ENCODE results near the gene WNK3.
A peak's percentile ranks its signal among the peaks of the same experiment; 100 is the strongest.

WNK3 gene

GRCh38 chrX:54238588-54238987, 119.3 kb downstream of the WNK3 start:
- DNase-seq (ENCODE audit: low spot score) = no peak

GRCh38 chrX:54237014-54237413, 120.8 kb downstream of the WNK3 start:
- DNase-seq (ENCODE audit: low spot score) = no peak

DNA sequence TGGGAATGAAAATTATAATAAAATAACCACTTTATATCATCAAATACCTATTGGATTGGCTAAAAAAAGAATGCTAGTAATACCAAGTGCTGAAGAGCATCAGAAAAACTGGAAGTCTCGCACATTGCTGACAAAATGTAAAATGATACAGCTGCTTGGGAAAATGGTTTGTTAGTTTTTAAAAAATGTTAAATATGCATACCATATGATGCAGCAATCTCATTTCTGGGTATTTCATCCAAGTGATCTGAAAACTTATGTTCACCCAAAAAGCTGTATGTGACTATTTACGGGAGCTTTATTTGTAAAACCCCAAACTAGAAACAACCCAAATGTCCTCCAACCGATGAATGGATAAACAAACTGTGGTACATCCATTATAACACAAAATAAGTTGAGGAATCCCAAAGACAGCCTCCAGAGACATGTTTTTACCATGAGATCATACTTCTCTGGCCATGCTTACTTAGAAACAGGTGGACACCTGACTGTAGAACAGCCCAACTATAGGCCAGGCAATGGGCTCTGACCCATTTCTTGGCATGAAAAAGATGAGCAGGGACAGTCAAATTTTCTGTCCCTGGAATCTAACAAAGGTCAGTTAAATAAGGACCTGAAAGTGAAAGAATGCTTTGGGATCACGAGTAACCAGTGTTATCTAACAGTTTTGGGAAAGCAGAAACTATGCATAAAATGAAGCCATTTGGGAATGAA, 127.3 kb downstream of the WNK3 start:
- no peak for DNase-seq (ENCODE audit: low spot score)

DNA sequence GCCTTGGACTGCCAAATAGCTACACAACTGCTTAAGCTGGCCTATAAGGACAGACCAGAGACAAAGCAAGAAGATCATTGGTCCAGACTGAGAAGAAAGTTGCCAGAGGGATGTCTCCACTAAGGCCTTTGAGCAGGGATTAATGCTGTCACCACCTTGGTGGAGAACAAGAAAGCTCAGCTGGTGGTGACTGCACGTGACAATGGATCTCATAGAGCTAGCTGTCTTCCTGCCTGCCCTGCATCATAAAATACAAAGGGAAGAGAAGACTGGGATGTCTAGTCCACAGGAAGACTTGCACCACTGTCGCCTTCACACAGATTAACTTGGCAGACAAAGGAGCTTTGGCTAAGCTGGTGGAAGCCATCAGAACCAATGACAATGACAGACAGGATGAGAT, 134.3 kb downstream of the WNK3 start:
- no peak for DNase-seq (ENCODE audit: low spot score)

GRCh38 chrX:54213603-54214002, 144.2 kb downstream of the WNK3 start:
- DNase-seq (ENCODE audit: low spot score) = no peak

- DNase-seq (ENCODE audit: low spot score) = no peak
Measured at GRCh38 chrX:54208531-54208930, 149.3 kb downstream of the WNK3 start.

DNA sequence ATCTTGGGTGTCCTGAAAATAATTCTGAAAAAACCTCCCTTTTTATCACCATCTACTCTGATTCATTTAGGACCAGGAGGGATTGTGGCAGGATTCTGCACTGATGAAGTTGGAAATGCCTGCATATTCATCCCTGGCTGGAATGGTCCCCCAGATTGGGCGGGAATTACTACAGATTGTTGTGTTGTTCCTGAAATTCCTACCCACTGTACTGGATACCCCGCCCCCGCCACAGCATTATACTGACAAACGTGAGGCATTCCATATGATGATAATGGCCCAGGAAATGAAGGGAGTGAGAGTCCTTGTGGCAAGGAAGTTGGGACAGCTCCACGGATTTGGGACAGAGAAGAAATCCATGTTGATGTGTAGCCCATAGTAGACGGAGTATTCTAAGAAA, 159.6 kb downstream of the WNK3 start:
- no peak for DNase-seq (ENCODE audit: low spot score)

- no peak for DNase-seq (ENCODE audit: low spot score)
Measured at GRCh38 chrX:54194982-54195588, 162.8 kb downstream of the WNK3 start.

GRCh38 chrX:54193085-54193821, 164.6 kb downstream of the WNK3 start:
- DNase-seq (ENCODE audit: low spot score) = no peak

- no peak for DNase-seq (ENCODE audit: low spot score)
Measured at GRCh38 chrX:54184474-54184873, 173.4 kb downstream of the WNK3 start.

- DNase-seq (ENCODE audit: low spot score) = peak; percentile 63
Measured at GRCh38 chrX:54182864-54183613, 174.8 kb downstream of the WNK3 start, which contains the start of gene FAM120C. TSS of gene FAM120C (minus strand) at chrX:54183254. CDS start at chrX:54183198, 56 bp downstream.

- DNase-seq (ENCODE audit: low spot score) = peak; percentile 71
Measured at GRCh38 chrX:54182194-54182863, 175.5 kb downstream of the WNK3 start.

DNA sequence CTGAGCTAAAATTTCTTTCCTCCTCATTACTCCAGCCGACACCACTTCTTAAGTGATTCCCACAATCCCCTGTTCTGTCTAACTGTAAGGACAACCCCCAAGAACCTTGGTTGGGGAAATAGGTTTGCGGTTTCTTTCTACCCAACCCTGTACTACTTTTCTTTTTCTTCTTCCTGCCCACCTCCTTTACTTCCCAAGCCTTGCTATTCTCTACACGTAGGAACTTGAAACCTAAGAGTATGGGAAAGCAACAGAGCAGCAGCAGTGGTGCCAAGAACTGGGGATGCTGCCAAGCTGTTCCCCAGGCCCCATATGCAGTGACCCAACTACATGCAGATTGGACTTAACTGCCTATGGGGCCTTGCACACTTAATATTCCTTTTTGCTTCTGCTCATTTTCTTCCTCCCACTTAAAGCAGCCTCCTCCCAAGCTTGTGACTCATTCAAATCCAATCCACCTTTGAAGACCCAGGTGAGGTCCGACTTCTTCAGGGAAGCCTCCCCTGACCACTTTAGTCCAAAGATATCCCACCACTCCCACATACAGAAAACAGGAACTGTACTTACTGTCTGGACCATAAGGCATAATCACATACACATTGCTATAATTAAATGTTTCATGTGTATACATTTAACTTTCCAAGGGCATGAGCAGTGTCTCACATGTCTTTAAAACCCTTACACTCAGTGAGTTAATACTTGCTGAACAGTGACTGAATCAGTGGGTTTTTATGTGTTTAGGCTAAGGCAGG, 176.5 kb downstream of the WNK3 start:
- DNase-seq (ENCODE audit: low spot score) = no peak

DNA sequence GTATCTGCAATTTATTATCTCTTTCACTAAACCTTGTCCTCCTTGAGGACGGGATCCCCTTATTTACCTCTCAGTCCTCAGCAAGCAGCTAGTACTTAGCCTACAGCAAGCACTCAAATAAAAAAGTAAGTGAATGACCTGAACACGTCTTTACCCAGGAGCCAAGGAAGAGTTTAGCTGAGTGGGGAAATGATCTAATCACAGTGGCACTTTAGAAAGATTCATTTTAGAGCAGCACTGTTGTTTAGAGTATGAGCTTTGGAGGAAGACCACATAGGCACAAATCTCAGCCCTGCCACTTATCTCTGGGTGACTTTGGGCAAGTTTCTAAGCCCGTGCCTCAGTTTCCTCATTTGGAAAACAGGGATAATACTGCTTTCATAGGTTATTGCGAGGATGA, 177.4 kb downstream of the WNK3 start:
- no peak for DNase-seq (ENCODE audit: low spot score)

DNA sequence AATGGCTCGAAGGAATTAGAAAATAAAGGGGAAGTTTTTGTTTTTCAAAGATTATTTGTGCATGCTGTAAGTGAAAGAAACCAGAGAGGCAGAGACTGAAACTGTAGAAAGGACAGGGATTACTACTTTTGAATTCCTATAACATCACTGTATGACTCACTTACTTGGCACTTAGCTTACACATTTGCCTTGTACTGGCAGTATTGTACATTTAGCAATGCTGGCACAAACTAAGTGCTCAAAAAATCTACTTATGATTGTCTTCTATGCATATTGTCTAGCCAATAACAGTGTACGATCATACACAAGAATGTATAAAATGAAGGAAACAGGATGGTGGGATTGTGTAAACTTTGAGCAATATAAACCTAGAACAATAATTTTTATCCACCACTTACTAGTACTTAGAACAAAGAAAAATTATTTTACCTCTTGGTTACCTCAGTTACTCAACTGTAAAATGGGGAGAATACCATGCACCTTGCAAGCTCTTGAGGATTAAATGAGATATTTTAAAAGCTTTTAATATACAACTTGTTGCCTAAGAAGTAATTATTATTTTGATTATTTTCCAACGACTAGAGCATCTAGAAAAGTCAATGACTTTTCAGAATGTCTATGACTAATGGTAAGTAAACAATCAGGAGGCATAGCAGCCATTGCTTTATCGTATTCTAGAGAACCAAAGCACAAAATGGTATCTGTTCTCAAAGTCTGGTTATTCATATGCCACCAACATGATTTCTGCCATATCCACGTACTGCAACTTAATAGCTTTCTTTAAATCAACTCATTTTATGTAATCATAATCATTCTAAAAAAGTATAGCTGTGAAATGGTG, 179.5 kb downstream of the WNK3 start:
- DNase-seq (ENCODE audit: low spot score) = peak; percentile 30

- DNase-seq (ENCODE audit: low spot score) = no peak
Measured at GRCh38 chrX:54177306-54177705, 180.5 kb downstream of the WNK3 start.

DNA sequence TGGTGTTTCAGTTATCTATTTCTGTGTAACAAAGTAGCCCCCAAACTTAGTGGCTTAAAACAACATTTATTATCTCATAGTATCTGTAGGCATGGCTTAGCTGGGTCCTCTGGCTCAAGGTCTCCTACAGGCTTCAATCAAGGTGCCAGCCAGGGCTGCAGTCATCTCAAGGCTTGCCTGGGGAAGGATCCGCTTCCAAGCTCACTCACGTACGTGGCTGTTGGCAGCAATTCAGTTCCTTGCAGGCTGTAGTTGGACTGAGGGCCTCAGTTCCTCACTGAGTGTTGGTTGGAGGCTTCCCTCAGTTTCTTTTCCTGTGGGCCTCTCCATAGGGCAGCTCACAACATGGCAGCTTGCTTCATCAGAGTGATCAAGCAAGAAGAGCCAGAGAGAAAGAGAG, 184.1 kb downstream of the WNK3 start:
- DNase-seq (ENCODE audit: low spot score) = no peak

DNA sequence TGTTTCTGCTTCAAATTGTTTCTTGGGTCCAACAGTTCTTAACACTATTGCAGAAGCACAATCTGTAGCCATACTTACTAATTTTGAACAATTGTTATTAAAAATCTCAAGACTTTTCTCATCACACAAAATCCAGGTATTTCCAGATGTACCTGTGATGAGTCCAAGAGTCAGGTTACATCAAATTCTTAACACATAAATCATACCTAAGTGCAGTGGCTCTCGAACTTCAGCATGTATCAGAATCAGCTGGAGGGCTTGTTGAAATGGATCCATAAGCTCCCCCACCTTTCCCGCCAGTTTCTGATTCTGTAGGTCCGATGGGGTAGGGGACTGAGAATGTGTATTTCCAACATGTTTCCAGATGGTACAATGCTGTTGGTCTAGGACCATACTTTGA, 185.4 kb downstream of the WNK3 start:
- no peak for DNase-seq (ENCODE audit: low spot score)

GRCh38 chrX:54171527-54172250, 186.2 kb downstream of the WNK3 start:
- DNase-seq (ENCODE audit: low spot score) = no peak

DNA sequence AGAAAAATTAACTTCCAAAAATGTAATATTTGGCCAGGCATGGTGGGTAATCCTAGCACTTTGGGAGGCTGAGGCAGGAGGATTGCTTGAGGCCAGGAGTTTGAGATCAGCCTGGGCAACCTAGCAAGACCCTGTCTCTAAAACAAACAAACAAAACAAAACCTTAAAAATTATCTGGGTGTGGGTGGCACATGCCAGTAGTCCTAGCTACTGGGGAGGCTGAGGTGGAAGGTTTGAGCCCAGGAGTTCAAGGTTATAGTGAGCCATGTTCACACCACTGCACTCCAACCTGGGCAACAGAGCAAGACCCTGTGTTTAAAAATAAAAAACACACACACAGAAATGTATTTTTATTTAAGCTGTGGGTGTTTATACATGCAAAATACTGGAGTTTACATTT, 186.8 kb downstream of the WNK3 start:
- DNase-seq (ENCODE audit: low spot score) = no peak

Measured in activated CD4-positive, alpha-beta T cell treated with anti-CD3 and anti-CD28 coated beads, Interleukin-2, Interleukin-4, amounts not matched to agents 100 ng/mL and 50 ng/mL, durations not matched to agents 16 hours and 8 hours (primary cell).